Keratinocyte (primary cell): ENCODE results near the gene MMEL1. TPM values are rescaled to one million over a fixed set of nuclear protein-coding genes. Genes with fewer than 3 reads are reported as not detected.

Experiments used
- DNase-seq: peaks from one replicate; pipeline ENCODE4 v3.0.0-alpha.2; 2011; ENCODE audit warnings: low read depth, missing footprints, low spot score
- FAIRE-seq: peaks from 2 replicates; lab custom pipeline; 2011; peaks lifted over from hg19 to GRCh38; lab: Jason Lieb, UNC
- H2AFZ ChIP-seq: 2 replicates; pipeline ENCODE4 v1.6.0; 2012; ENCODE audit warnings: low read length, control low read depth, inconsistent platforms; ENCODE audit not compliant: control insufficient read depth
- H3K27ac ChIP-seq: 2 replicates; pipeline ENCODE4 v1.5.1; 2011; ENCODE audit warnings: low read length; ENCODE audit not compliant: control insufficient read depth, insufficient read depth
- H3K27me3 ChIP-seq: 3 replicates; pipeline ENCODE4 v1.6.0; 2011; ENCODE audit warnings: low read length; ENCODE audit not compliant: control insufficient read depth, insufficient read depth; ENCODE audit errors: extremely low read depth
- H3K36me3 ChIP-seq, 2 experiments: 2 replicates in 1 of 2; 3 replicates in 1 of 2; pipeline ENCODE4 v1.5.1; 2011; ENCODE audit warnings: low read length in 2 of 2, mild to moderate bottlenecking in 1 of 2; ENCODE audit not compliant: control insufficient read depth in 2 of 2, insufficient read depth in 2 of 2; ENCODE audit errors: extremely low read depth in 1 of 2
- H3K4me1 ChIP-seq: 3 replicates; pipeline ENCODE4 v1.5.1; 2011; ENCODE audit warnings: low read length; ENCODE audit not compliant: control insufficient read depth, insufficient read depth; ENCODE audit errors: extremely low read depth
- H3K4me2 ChIP-seq: 3 replicates; pipeline ENCODE4 v1.6.0; 2011; ENCODE audit warnings: low read depth, low read length; ENCODE audit not compliant: control insufficient read depth, insufficient read depth; ENCODE audit errors: extremely low read depth
- H3K4me3 ChIP-seq, 3 experiments: fragments of 200-600 bp in 1 of 3; sonication (generic) in 1 of 3; 2 replicates in 2 of 3; 3 replicates in 1 of 3; pipeline ENCODE4 v1.5.1; 2011 to 2016; ENCODE audit warnings: low read length in 3 of 3, mild to moderate bottlenecking in 3 of 3, control low read depth in 2 of 3, inconsistent platforms in 1 of 3, low read depth in 1 of 3, mixed read lengths in 1 of 3, mixed run types in 1 of 3, moderate library complexity in 1 of 3; ENCODE audit not compliant: control insufficient read depth in 2 of 3, insufficient read depth in 2 of 3; ENCODE audit errors: extremely low read depth in 1 of 3
- H3K79me2 ChIP-seq: 2 replicates; pipeline ENCODE4 v1.6.0; 2012; ENCODE audit warnings: low read length; ENCODE audit not compliant: control insufficient read depth, insufficient read depth
- H3K9ac ChIP-seq: 3 replicates; pipeline ENCODE4 v1.6.0; 2011; ENCODE audit warnings: low read length; ENCODE audit not compliant: control insufficient read depth, insufficient read depth; ENCODE audit errors: extremely low read depth
- H3K9me1 ChIP-seq: 3 replicates; pipeline ENCODE4 v1.6.0; 2011; ENCODE audit warnings: low read length; ENCODE audit not compliant: control insufficient read depth, insufficient read depth; ENCODE audit errors: extremely low read depth
- H3K9me3 ChIP-seq: 2 replicates; pipeline ENCODE4 v1.5.1; 2012; ENCODE audit warnings: low read depth, low read length; ENCODE audit not compliant: control insufficient read depth
- H4K20me1 ChIP-seq: 3 replicates; pipeline ENCODE4 v1.6.0; 2011; ENCODE audit warnings: low read length; ENCODE audit not compliant: control insufficient read depth, insufficient read depth; ENCODE audit errors: extremely low read depth
- EZH2 ChIP-seq: IDR thresholded peaks from one replicate; pipeline ENCODE4 v1.6.1; 2012; ENCODE audit warnings: inconsistent platforms, mild to moderate bottlenecking, low read length, moderate library complexity
- dilution Hi-C: fragments of 300-500 bp; cut with MboI; formaldehyde crosslinking; loops from one replicate; pipeline ENCODE4 v1.7.0; 2020; ENCODE audit warnings: low sequenced_read_pairs; ENCODE audit not compliant: extremely low pct_ligation_motif_present
- polyA plus RNA-seq, 5 experiments: library from polyadenylated mRNA; depleted of rRNA in 3 of 5; stranded (reverse) in 3 of 5; stranded (forward) in 1 of 5; unstranded in 1 of 5; fragments of >200 nt; gene quantifications; 1 replicate in 1 of 5; 2 replicates in 3 of 5; 3 replicates in 1 of 5; pipeline versions ENCODE4 v1.2.1 to v1.2.3, GENCODE V29; 2011 to 2012; ENCODE audit warnings: missing spikeins in 2 of 5, low read depth in 1 of 5, low replicate concordance in 1 of 5
- TF ChIP-seq, protein P1 (sequence below), 3 experiments: IDR thresholded peaks in 1 of 3; conservative IDR thresholded peaks in 1 of 3; optimal IDR thresholded peaks in 1 of 3; 2 replicates in 2 of 3; 3 replicates in 1 of 3; pipeline versions ENCODE3 to v1.5.1; 2011; ENCODE audit warnings: low read length in 3 of 3, mild to moderate bottlenecking in 3 of 3, moderate library complexity in 2 of 3, control low read depth in 1 of 3, inconsistent platforms in 1 of 3; ENCODE audit not compliant: insufficient read depth in 2 of 3; ENCODE audit errors: extremely low read depth in 1 of 3

Gene MMEL1
- polyA plus RNA-seq, 1 donor (not counting 4 experiments of a cell fraction or from before 2014, with no cell fraction given) = not detected

DNA sequence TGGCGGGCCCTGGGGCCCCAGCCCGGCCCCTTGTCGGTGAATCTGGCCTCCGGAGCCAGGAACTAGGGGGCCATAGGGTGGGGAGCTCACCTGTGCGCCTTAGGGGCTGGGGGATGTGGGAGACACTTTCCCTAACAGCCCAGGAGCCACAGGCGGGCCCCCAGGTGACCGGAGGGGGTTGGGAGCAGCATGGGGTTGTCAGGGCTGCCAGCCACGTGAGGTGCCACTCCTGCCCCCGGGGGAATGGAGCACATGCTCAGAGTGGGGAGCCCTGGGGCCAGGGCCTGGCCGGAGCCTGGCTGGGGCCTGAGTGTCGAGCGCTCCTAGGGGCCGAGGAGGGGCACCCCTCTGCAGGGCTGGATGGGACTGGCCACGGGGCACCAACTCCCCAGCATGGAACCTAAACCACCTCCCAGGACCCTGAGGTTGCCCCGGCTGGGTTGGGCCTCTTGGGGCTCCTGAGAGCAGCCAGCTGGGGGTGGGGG, 26.4 kb downstream of the MMEL1 start:
- H2AFZ ChIP-seq = no peak overlapping the region
- dilution Hi-C loops = no loop called here
- H3K27ac ChIP-seq = no peak overlapping the region
- DNase-seq (no peak), FAIRE-seq (no peak)
- no peaks in the 10 kb centered on the region for H3K4me1 ChIP-seq
- H4K20me1 ChIP-seq = no peaks in the 10 kb centered on the region
- H3K27me3 ChIP-seq = no peaks in the 10 kb centered on the region
- no peak overlapping the region for H3K9ac ChIP-seq
- H3K4me3 ChIP-seq = no peak overlapping the region
- TF ChIP-seq EZH2 = no peak
- TF ChIP-seq, protein P1, sequence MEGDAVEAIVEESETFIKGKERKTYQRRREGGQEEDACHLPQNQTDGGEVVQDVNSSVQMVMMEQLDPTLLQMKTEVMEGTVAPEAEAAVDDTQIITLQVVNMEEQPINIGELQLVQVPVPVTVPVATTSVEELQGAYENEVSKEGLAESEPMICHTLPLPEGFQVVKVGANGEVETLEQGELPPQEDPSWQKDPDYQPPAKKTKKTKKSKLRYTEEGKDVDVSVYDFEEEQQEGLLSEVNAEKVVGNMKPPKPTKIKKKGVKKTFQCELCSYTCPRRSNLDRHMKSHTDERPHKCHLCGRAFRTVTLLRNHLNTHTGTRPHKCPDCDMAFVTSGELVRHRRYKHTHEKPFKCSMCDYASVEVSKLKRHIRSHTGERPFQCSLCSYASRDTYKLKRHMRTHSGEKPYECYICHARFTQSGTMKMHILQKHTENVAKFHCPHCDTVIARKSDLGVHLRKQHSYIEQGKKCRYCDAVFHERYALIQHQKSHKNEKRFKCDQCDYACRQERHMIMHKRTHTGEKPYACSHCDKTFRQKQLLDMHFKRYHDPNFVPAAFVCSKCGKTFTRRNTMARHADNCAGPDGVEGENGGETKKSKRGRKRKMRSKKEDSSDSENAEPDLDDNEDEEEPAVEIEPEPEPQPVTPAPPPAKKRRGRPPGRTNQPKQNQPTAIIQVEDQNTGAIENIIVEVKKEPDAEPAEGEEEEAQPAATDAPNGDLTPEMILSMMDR (optimal IDR thresholded peaks at IDR 0.05 in 1 of 3, IDR thresholded peaks at IDR 0.05 in 1 of 3, conservative IDR thresholded peaks at IDR 0.05 in 1 of 3; ENCODE audit: extremely low read depth in 1 of 3, insufficient read depth in 2 of 3, low read length in 3 of 3) = no peak
- H3K4me2 ChIP-seq = no peak overlapping the region
- H3K79me2 ChIP-seq = no peaks in the 10 kb centered on the region
- no peaks in the 10 kb centered on the region for H3K36me3 ChIP-seq
- H3K9me1 ChIP-seq = no peaks in the 10 kb centered on the region
- H3K9me3 ChIP-seq = no peaks in the 10 kb centered on the region

DNA sequence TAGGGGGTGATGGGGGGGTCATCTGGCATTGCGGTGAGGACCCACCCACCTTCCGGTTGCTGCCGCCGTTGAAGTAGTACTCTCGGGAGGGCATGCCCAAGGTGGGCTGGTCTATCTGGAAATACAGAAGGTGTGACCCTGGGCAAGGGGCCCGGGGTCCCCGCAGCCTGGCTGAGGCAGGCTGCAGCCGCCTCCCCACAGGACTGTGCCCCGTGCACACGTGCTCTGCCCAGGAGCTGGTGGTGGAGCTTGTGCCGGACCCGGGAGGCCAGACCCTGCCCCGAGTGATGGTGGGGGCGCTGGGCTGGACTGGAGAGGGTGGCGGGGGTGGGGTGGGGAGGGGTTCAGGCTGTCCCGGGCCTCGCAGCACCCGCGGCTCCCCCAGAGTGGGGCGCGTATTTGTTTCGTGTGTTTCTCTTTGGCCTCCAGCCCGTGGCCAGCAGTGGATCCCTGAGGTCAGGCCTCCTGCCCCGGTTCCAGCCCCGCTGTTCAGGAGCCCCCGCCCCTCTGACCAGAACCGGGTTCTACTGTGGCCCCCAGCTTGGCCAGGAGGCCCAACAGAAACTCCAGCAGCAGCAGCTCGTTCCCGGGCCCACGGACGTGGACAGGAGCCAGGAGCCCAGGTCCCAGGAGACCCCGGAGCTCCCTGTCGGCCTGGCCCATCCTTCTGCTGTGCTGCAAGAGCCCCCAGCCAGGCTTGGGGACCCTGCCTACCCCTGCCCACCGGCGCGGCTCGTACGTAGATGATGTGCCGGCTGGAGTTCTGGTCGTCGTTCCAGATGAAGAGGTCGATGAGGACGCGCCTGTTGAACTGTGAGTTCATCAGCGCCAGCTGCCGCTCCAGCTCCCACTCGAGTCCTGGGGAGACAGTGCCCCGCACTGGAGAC, 27.1 kb downstream of the MMEL1 start:
- H3K36me3 ChIP-seq = no peaks in the 10 kb centered on the region
- no peaks in the 10 kb centered on the region for H3K79me2 ChIP-seq
- DNase-seq = no peak
- no peaks in the 10 kb centered on the region for H3K9me3 ChIP-seq
- no peak overlapping the region for H3K27ac ChIP-seq
- FAIRE-seq = no peak
- no peaks in the 10 kb centered on the region for H4K20me1 ChIP-seq
- no peak overlapping the region for H2AFZ ChIP-seq
- H3K27me3 ChIP-seq = no peaks in the 10 kb centered on the region
- H3K4me1 ChIP-seq = no peaks in the 10 kb centered on the region
- dilution Hi-C loops = no loop called here
- no peak overlapping the region for H3K9ac ChIP-seq
- no peak overlapping the region for H3K4me3 ChIP-seq
- no peaks in the 10 kb centered on the region for H3K9me1 ChIP-seq
- TF ChIP-seq, protein P1 (optimal IDR thresholded peaks at IDR 0.05 in 1 of 3, IDR thresholded peaks at IDR 0.05 in 1 of 3, conservative IDR thresholded peaks at IDR 0.05 in 1 of 3; ENCODE audit: extremely low read depth in 1 of 3, insufficient read depth in 2 of 3, low read length in 3 of 3) = no peak
- TF ChIP-seq EZH2 = no peak
- H3K4me2 ChIP-seq = no peak overlapping the region
